CD4-positive, alpha-beta T cell (primary cell): ENCODE measurements around the gene FSHR. TPM values are rescaled to one million over a fixed set of nuclear protein-coding genes. Genes with fewer than 3 reads are reported as not detected.

Source experiments
- ATAC-seq: fragments of 200-7000 bp; cut with Tn5 transposase; one replicate; pipeline ENCODE4 v1.10.0; 2022; ENCODE audit warnings: mild to moderate bottlenecking; ENCODE audit not compliant: poor library complexity
- CTCF ChIA-PET: fragments of 350-600 bp; sonication (Branson Sonifier 250); formaldehyde crosslinking; loops from one replicate; lab custom pipeline; 2021; ENCODE audit warnings: antibody characterized with exemption, inconsistent platforms; lab: Charles Lee
- POLR2A ChIA-PET: fragments of 350-600 bp; sonication (Branson Sonifier 250); formaldehyde crosslinking; loops from one replicate; lab custom pipeline; 2021; ENCODE audit warnings: antibody characterized with exemption, inconsistent platforms; lab: Charles Lee
- DNase-seq, 14 experiments: peaks; one replicate each; pipeline ENCODE4 v3.0.0-alpha.2; 2013 to 2020; ENCODE audit warnings: mixed read lengths in 2 of 14
- H3K27ac ChIP-seq, 2 donors: one replicate each; pipeline versions ENCODE4 v1.5.1 to v1.7.0; 2013; ENCODE audit warnings: low read length in 2 of 2, low read depth in 1 of 2, mild to moderate bottlenecking in 1 of 2
- H3K27me3 ChIP-seq, 2 experiments: 1 replicate in 1 of 2; 2 replicates in 1 of 2; pipeline versions ENCODE4 v1.6.1 to v1.7.0; 2013; ENCODE audit warnings: low read length in 2 of 2, control low read depth in 1 of 2, mild to moderate bottlenecking in 1 of 2, moderate library complexity in 1 of 2; ENCODE audit not compliant: insufficient read depth in 2 of 2, control insufficient read depth in 1 of 2
- H3K36me3 ChIP-seq: one replicate; pipeline ENCODE4 v1.6.1; 2013; ENCODE audit warnings: low read length, control low read depth; ENCODE audit not compliant: insufficient read depth
- H3K4me1 ChIP-seq: one replicate; pipeline ENCODE4 v1.6.1; 2013; ENCODE audit warnings: low read length, control low read depth; ENCODE audit not compliant: insufficient read depth
- H3K4me3 ChIP-seq: one replicate; pipeline ENCODE4 v1.5.1; 2013; ENCODE audit warnings: mild to moderate bottlenecking, low read length, moderate library complexity
- H3K9me3 ChIP-seq, 2 experiments: 1 replicate in 1 of 2; 2 replicates in 1 of 2; pipeline versions ENCODE4 v1.6.1 to v1.7.0; 2013; ENCODE audit warnings: low read length in 2 of 2, mild to moderate bottlenecking in 2 of 2, control low read depth in 1 of 2, moderate library complexity in 1 of 2; ENCODE audit not compliant: control insufficient read depth in 1 of 2, insufficient read depth in 1 of 2
- H3K27ac Mint-ChIP-seq: one replicate; pipeline ENCODE4 v1.8.0; 2020; ENCODE audit warnings: mixed read lengths
- H3K27me3 Mint-ChIP-seq: one replicate; pipeline ENCODE4 v1.8.0; 2021; ENCODE audit warnings: mixed read lengths
- H3K36me3 Mint-ChIP-seq: one replicate; pipeline ENCODE4 v1.8.0; 2021; ENCODE audit warnings: low read depth, mixed read lengths
- H3K4me1 Mint-ChIP-seq: one replicate; pipeline ENCODE4 v1.8.0; 2021; ENCODE audit warnings: low read depth, mixed read lengths
- H3K4me3 Mint-ChIP-seq: one replicate; pipeline ENCODE4 v1.8.0; 2020; ENCODE audit warnings: mild to moderate bottlenecking, mixed read lengths
- H3K9me3 Mint-ChIP-seq: one replicate; pipeline ENCODE4 v1.8.0; 2020; ENCODE audit warnings: mixed read lengths
- CTCF ChIP-seq: fragments of 200-600 bp; IDR thresholded peaks from one replicate; pipeline ENCODE4 v1.8.0; 2022; ENCODE audit warnings: antibody characterized with exemption, mild to moderate bottlenecking
- intact Hi-C, 2 experiments: fragments of 100-400 bp; cut with DNase I in 1 of 2; cut with micrococcal nuclease in 1 of 2; formaldehyde crosslinking; loops; one replicate each; pipeline versions ENCODE4 v1.15.1 to v1.9.0; 2023 to 2025; cut with DNase I, micrococcal nuclease
- total RNA-seq, 174 experiments: library from RNA in 2 of 174; stranded (reverse) in 2 of 174; gene quantifications; one replicate each; pipeline ENCODE4 v1.2.3 and lab custom pipeline; 2021 to 2026

Gene FSHR
- total RNA-seq, 2 experiments from 2014 or later: not detected

DNA sequence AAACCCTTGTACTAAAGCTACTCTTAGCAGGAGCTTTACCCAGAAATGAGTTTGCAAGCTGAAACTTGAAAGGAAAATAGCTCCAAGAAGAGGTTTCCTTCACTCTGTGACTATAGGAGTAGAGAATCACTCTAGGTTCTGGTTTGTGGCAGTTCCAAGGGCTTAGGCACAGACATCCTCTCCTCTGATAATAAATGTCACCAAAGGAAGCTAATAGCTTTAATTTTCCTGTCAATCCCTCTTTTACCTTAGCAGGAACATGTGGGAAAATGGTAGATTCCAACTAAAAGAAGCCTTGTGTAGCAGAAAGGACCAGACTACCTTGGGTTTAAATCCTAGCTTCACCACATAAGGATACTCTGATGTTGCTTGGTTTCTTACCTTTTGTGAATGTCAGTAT is 104.0 kb downstream of the FSHR start:
- no peak for DNase-seq
- intact Hi-C loops: no loop called here
- no peak overlapping the region for H3K4me3 Mint-ChIP-seq
- ChIA-PET CTCF (no interaction called here), POLR2A (no interaction called here)
- Histone ChIP-seq H3K36me3 (no peaks in the 10 kb centered on the region), H3K4me1 (no peaks in the 10 kb centered on the region), H3K27me3 (no peaks in the 10 kb centered on the region), H3K27ac (no peak overlapping the region), H3K9me3 (peaks cover 0 to 8% of the 10 kb centered on the region in 2 experiments), H3K4me3 (no peak overlapping the region)
- no peak for ATAC-seq
- no peak overlapping the region for H3K27ac Mint-ChIP-seq
- H3K27me3 Mint-ChIP-seq: peaks cover 4% of the 10 kb centered on the region
- H3K4me1 Mint-ChIP-seq: no peaks in the 10 kb centered on the region
- H3K36me3 Mint-ChIP-seq: no peaks in the 10 kb centered on the region
- H3K9me3 Mint-ChIP-seq: peaks cover 8% of the 10 kb centered on the region
- no peak for TF ChIP-seq CTCF

DNA sequence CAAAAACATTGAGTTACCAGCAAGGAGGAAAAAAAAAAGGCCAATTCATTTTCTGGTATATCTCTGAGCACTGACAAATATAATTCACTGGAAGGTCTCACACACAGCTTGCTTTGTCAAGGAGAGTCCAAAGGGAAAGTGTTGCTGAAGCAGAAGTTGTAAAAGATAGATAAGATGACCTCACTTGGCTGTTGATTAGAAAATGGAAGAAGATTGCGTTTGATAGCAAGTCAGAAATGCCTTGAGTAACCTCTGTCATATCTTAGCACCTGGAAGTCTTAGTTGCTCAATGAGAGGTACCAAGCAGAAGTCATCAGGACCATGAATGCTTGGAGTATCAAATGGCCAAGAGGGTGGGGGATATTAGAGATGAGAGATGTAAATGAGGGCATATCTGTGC is 105.2 kb downstream of the FSHR start:
- Histone ChIP-seq H3K9me3 (peaks cover 0 to 3% of the 10 kb centered on the region in 2 experiments), H3K27ac (no peak overlapping the region), H3K27me3 (no peaks in the 10 kb centered on the region), H3K36me3 (no peaks in the 10 kb centered on the region), H3K4me1 (no peaks in the 10 kb centered on the region), H3K4me3 (no peak overlapping the region)
- Mint-ChIP-seq H3K9me3 (peaks cover 8% of the 10 kb centered on the region), H3K4me1 (no peaks in the 10 kb centered on the region), H3K4me3 (no peak overlapping the region), H3K27ac (no peak overlapping the region), H3K27me3 (peaks cover 4% of the 10 kb centered on the region), H3K36me3 (no peaks in the 10 kb centered on the region)
- POLR2A ChIA-PET: interaction anchor here (0.7 kb wide), 1 partner anchor 12 kb away, joined by 3 read pairs; no protein-coding TSS in a partner anchor
- CTCF ChIA-PET: no interaction called here
- intact Hi-C loops: no loop called here
- TF ChIP-seq CTCF: no peak
- ATAC-seq (no peak), DNase-seq (no peak)

GRCh38 chr2:49045083-49045482 is 109.2 kb downstream of the FSHR start:
- no peak for ATAC-seq
- POLR2A ChIA-PET: no interaction called here
- H3K9me3 ChIP-seq: no peaks in the 10 kb centered on the region
- TF ChIP-seq CTCF: no peak
- H3K27ac ChIP-seq: no peak overlapping the region
- no peaks in the 10 kb centered on the region for H3K36me3 ChIP-seq
- Mint-ChIP-seq H3K4me1 (no peaks in the 10 kb centered on the region), H3K27ac (no peak overlapping the region), H3K4me3 (no peak overlapping the region), H3K27me3 (no peaks in the 10 kb centered on the region), H3K36me3 (no peaks in the 10 kb centered on the region), H3K9me3 (no peaks in the 10 kb centered on the region)
- intact Hi-C loops: no loop called here
- no peak overlapping the region for H3K4me3 ChIP-seq
- CTCF ChIA-PET: no interaction called here
- DNase-seq: no peak
- no peaks in the 10 kb centered on the region for H3K27me3 ChIP-seq
- H3K4me1 ChIP-seq: no peaks in the 10 kb centered on the region
